ENCODE measurements around the gene GRID1.

- TF ChIP-seq CTCF (IDR thresholded peaks at IDR 0.05; ENCODE audit: insufficient read depth, low read depth, low read length) (no peak), EZH2 (IDR thresholded peaks at IDR 0.05; ENCODE audit: insufficient read depth, low read length) (no peak)
Measured at GRCh38 chr10:86064931-86065662, 301.5 kb downstream of the GRID1 start.
